ENCODE data around the gene SUPT3H. TPM values are rescaled to one million over a fixed set of nuclear protein-coding genes. Genes with fewer than 3 reads are reported as not detected.

The SUPT3H gene
- polyA plus RNA-seq, 3 donors = 2.4 to 3.5 (median 2.5) TPM

DNA sequence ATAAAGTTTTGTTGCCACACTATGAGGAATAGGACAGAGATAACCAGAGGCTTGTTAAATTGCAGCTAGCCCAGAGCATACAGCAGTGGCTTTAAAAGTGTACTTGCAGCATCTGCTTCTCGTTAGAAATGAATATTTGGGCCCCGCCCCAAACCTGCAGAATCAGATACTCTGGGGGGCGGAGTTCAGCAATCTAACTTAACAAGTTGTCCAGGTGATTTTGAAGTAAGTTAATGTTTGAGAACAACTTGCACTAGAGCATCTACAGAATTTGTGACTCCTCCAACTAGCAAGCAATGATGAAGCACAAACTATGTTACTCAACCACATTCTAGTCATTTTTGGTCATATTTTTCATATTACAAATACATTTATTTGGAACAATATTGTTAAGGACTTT, 10.6 kb upstream of the SUPT3H start:
- Mint-ChIP-seq H3K4me1 (peaks cover 1% of the 10 kb centered on the region), H3K4me3 (no peak overlapping the region), H3K36me3 (no peaks in the 10 kb centered on the region), H3K9me3 (peaks cover 0 to 12% (median 4%) of the 10 kb centered on the region in 7 donors), H3K27me3 (ENCODE audit: low read depth in 3 of 3) (peaks cover 0 to 2% (median 0%) of the 10 kb centered on the region in 3 donors), H3K27ac (no peak overlapping the region)
- Histone ChIP-seq H3K9ac (ENCODE audit: insufficient read depth, low read length, poor library complexity, severe bottlenecking) (no peak overlapping the region), H3K9me3 (replicated peaks in 1 of 2; ENCODE audit: control insufficient read depth in 1 of 2, insufficient read depth in 1 of 2, low read length in 2 of 2) (no peaks in the 10 kb centered on the region), H3K4me3 (replicated peaks in 1 of 3; ENCODE audit: low read depth in 2 of 3, low read length in 3 of 3) (no peak overlapping the region), H2AFZ (ENCODE audit: insufficient read depth, low read depth, low read length, poor library complexity, severe bottlenecking) (no peak overlapping the region), H3K79me2 (ENCODE audit: insufficient read depth, low read length) (no peaks in the 10 kb centered on the region), H3K27me3 (ENCODE audit: control insufficient read depth in 2 of 2, insufficient read depth in 2 of 2, low read length in 2 of 2) (no peaks in the 10 kb centered on the region), H3K4me1 (ENCODE audit: control insufficient read depth in 1 of 2, insufficient read depth in 2 of 2, low read length in 2 of 2) (no peaks in the 10 kb centered on the region), H4K20me1 (ENCODE audit: insufficient read depth, low read length) (no peaks in the 10 kb centered on the region), H3K36me3 (replicated peaks in 1 of 2; ENCODE audit: control insufficient read depth in 1 of 2, insufficient read depth in 2 of 2, low read length in 2 of 2) (no peaks in the 10 kb centered on the region), H3K27ac (ENCODE audit: low read depth in 1 of 2, low read length in 2 of 2) (no peak overlapping the region), H3K4me2 (replicated peaks; ENCODE audit: extremely low read depth, low read length, poor library complexity, severe bottlenecking) (no peak overlapping the region)
- TF ChIP-seq, protein P1, sequence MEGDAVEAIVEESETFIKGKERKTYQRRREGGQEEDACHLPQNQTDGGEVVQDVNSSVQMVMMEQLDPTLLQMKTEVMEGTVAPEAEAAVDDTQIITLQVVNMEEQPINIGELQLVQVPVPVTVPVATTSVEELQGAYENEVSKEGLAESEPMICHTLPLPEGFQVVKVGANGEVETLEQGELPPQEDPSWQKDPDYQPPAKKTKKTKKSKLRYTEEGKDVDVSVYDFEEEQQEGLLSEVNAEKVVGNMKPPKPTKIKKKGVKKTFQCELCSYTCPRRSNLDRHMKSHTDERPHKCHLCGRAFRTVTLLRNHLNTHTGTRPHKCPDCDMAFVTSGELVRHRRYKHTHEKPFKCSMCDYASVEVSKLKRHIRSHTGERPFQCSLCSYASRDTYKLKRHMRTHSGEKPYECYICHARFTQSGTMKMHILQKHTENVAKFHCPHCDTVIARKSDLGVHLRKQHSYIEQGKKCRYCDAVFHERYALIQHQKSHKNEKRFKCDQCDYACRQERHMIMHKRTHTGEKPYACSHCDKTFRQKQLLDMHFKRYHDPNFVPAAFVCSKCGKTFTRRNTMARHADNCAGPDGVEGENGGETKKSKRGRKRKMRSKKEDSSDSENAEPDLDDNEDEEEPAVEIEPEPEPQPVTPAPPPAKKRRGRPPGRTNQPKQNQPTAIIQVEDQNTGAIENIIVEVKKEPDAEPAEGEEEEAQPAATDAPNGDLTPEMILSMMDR (IDR thresholded peaks at IDR 0.05) = no peak
- WGBS (ENCODE audit: insufficient coverage) = no CpG with 5 or more reads among the region's 3 CpGs
- intact Hi-C loops (cut with micrococcal nuclease) = no loop called here
- no peak for DNase-seq

DNA sequence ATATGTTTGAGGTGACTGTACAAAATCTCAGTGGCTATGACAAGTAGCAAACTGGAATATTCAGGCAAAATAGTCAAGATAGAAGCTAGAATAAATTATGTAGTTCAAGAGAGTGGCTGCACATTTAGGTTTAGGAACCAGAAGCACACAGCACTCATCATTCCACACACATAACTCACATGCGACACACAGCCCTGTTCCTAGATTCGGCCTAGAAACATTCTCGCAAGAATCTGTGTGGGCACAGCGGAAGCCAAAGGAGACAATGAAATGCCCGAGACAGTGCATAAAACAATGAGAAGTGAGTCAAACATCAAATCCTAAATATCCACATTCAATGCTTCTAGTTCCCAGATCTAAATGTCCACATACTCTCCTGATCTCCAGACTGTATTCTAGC, 9.5 kb upstream of the SUPT3H start:
- H3K27me3 Mint-ChIP-seq (ENCODE audit: low read depth in 3 of 3) = peaks cover 0 to 2% (median 0%) of the 10 kb centered on the region in 3 donors
- H3K4me1 Mint-ChIP-seq = peaks cover 1% of the 10 kb centered on the region
- H3K36me3 Mint-ChIP-seq = no peaks in the 10 kb centered on the region
- H3K9me3 ChIP-seq (replicated peaks in 1 of 2; ENCODE audit: control insufficient read depth in 1 of 2, insufficient read depth in 1 of 2, low read length in 2 of 2) = no peaks in the 10 kb centered on the region
- intact Hi-C loops (cut with micrococcal nuclease) = no loop called here
- H2AFZ ChIP-seq (ENCODE audit: insufficient read depth, low read depth, low read length, poor library complexity, severe bottlenecking) = no peak overlapping the region
- H3K4me3 Mint-ChIP-seq = no peak overlapping the region
- no peak overlapping the region for H3K4me2 ChIP-seq (replicated peaks; ENCODE audit: extremely low read depth, low read length, poor library complexity, severe bottlenecking)
- H3K27ac ChIP-seq (ENCODE audit: low read depth in 1 of 2, low read length in 2 of 2) = no peak overlapping the region
- H3K4me3 ChIP-seq (replicated peaks in 1 of 3; ENCODE audit: low read depth in 2 of 3, low read length in 3 of 3) = no peak overlapping the region
- no peak overlapping the region for H3K27ac Mint-ChIP-seq
- WGBS (ENCODE audit: insufficient coverage) = 97% methylated on average over 5 of the region's 5 CpGs
- no peaks in the 10 kb centered on the region for H3K79me2 ChIP-seq (ENCODE audit: insufficient read depth, low read length)
- H3K9me3 Mint-ChIP-seq = peaks cover 0 to 5% (median 0%) of the 10 kb centered on the region in 7 donors
- H3K36me3 ChIP-seq (replicated peaks in 1 of 2; ENCODE audit: control insufficient read depth in 1 of 2, insufficient read depth in 2 of 2, low read length in 2 of 2) = no peaks in the 10 kb centered on the region
- no peaks in the 10 kb centered on the region for H3K4me1 ChIP-seq (ENCODE audit: control insufficient read depth in 1 of 2, insufficient read depth in 2 of 2, low read length in 2 of 2)
- H3K9ac ChIP-seq (ENCODE audit: insufficient read depth, low read length, poor library complexity, severe bottlenecking) = no peak overlapping the region
- TF ChIP-seq, protein P1 (IDR thresholded peaks at IDR 0.05) = no peak
- H4K20me1 ChIP-seq (ENCODE audit: insufficient read depth, low read length) = no peaks in the 10 kb centered on the region
- no peak for DNase-seq
- no peaks in the 10 kb centered on the region for H3K27me3 ChIP-seq (ENCODE audit: control insufficient read depth in 2 of 2, insufficient read depth in 2 of 2, low read length in 2 of 2)
